Testis (tissue), 2 donors: ENCODE measurements around the gene AGAP1.

Experiments used
- POLR2A ChIP-seq: fragments of 450-650 bp; IDR thresholded peaks from one replicate; pipeline ENCODE4 v1.6.1; 2017; ENCODE audit warnings: antibody characterized with exemption, mild to moderate bottlenecking, moderate library complexity
- TF ChIP-seq, protein P1 (sequence below), 3 experiments: fragments of 450-650 bp in 2 of 3; fragments of 200-600 bp in 1 of 3; sonication (generic) in 1 of 3; IDR thresholded peaks; one replicate each; pipeline ENCODE4 v1.5.1; 2016 to 2019; ENCODE audit warnings: antibody characterized with exemption in 3 of 3, mild to moderate bottlenecking in 2 of 3, moderate library complexity in 1 of 3

DNA sequence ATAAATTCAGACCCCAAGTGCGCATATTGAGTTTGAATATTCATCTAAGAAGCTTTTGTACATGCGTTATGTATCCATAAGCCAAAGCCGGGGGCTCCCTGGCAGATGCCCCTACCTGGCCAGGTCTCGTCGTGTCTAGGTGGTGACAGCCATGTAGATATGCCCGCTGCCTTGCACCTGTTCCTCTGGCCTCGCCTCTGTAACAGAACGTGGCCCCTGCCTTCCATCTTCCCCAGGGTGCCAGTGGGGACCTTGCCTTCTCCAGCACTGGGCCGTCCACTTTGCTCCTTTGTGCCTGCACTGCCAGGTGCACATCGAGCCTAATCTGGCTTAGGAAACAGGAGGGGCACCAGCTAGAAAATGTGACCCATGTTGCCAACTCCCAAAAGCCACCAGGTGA lies 198.2 kb downstream of the AGAP1 start:
- TF ChIP-seq, protein P1, sequence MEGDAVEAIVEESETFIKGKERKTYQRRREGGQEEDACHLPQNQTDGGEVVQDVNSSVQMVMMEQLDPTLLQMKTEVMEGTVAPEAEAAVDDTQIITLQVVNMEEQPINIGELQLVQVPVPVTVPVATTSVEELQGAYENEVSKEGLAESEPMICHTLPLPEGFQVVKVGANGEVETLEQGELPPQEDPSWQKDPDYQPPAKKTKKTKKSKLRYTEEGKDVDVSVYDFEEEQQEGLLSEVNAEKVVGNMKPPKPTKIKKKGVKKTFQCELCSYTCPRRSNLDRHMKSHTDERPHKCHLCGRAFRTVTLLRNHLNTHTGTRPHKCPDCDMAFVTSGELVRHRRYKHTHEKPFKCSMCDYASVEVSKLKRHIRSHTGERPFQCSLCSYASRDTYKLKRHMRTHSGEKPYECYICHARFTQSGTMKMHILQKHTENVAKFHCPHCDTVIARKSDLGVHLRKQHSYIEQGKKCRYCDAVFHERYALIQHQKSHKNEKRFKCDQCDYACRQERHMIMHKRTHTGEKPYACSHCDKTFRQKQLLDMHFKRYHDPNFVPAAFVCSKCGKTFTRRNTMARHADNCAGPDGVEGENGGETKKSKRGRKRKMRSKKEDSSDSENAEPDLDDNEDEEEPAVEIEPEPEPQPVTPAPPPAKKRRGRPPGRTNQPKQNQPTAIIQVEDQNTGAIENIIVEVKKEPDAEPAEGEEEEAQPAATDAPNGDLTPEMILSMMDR (IDR thresholded peaks at IDR 0.05): no peak
- no peak for TF ChIP-seq POLR2A
